ENCODE measurements around the gene TTLL3. TPM values are rescaled to one million over a fixed set of nuclear protein-coding genes. Genes with fewer than 3 reads are reported as not detected.

The TTLL3 gene
- polyA plus RNA-seq, 3 donors from 2014 or later = 4.2 to 10.1 (median 5.0) TPM

- Mint-ChIP-seq H3K4me1 (peaks cover 25 to 53% of the 10 kb centered on the region in 2 donors), H3K27me3 (ENCODE audit: low read depth in 3 of 3) (peaks cover 0 to 6% (median 0%) of the 10 kb centered on the region in 3 donors), H3K4me3 (no peak overlapping the region), H3K27ac (peak overlapping the region in 5 of 6 donors; percentile 24 to 76 (median 71)), H3K9me3 (no peaks in the 10 kb centered on the region), H3K36me3 (peaks cover 9 to 45% (median 30%) of the 10 kb centered on the region in 3 donors)
- no peak for DNase-seq
Measured at GRCh38 chr3:9803494-9803893, 6.6 kb upstream of the TTLL3 start.

GRCh38 chr3:9804996-9805395 lies 5.1 kb upstream of the TTLL3 start:
- Mint-ChIP-seq H3K4me3 (no peak overlapping the region), H3K27ac (peak overlapping the region in 1 of 6 donors; percentile 48), H3K27me3 (ENCODE audit: low read depth in 3 of 3) (peaks cover 0 to 11% (median 5%) of the 10 kb centered on the region in 3 donors), H3K4me1 (peaks cover 33 to 59% of the 10 kb centered on the region in 2 donors), H3K36me3 (peaks cover 9 to 40% (median 30%) of the 10 kb centered on the region in 3 donors), H3K9me3 (no peaks in the 10 kb centered on the region)
- no peak for DNase-seq

- Mint-ChIP-seq H3K4me1 (peaks cover 41 to 68% of the 10 kb centered on the region in 2 donors), H3K27ac (peak overlapping the region in 3 of 6 donors; percentile 7 to 61 (median 51)), H3K4me3 (no peak overlapping the region), H3K27me3 (ENCODE audit: low read depth in 3 of 3) (peaks cover 0 to 13% (median 5%) of the 10 kb centered on the region in 3 donors), H3K9me3 (no peaks in the 10 kb centered on the region), H3K36me3 (peaks cover 9 to 34% (median 30%) of the 10 kb centered on the region in 3 donors)
- no peak for DNase-seq
Measured at GRCh38 chr3:9806137-9806536, 3.9 kb upstream of the TTLL3 start.

GRCh38 chr3:9806688-9807589 lies 3.1 kb upstream of the TTLL3 start:
- peaks cover 9 to 28% (median 28%) of the 10 kb centered on the region in 3 donors for H3K36me3 Mint-ChIP-seq
- H3K4me1 Mint-ChIP-seq = peaks cover 49 to 76% of the 10 kb centered on the region in 2 donors
- no peak for DNase-seq
- peak overlapping the region in 3 of 5 donors; percentile 65 to 95 (median 93) for H3K4me3 Mint-ChIP-seq
- peaks cover 0 to 13% (median 5%) of the 10 kb centered on the region in 3 donors for H3K27me3 Mint-ChIP-seq (ENCODE audit: low read depth in 3 of 3)
- H3K27ac Mint-ChIP-seq = peak overlapping the region; percentile 96 to 99 (median 99)
- H3K9me3 Mint-ChIP-seq = no peaks in the 10 kb centered on the region

GRCh38 chr3:9807981-9808344 lies 2.1 kb upstream of the TTLL3 start:
- peak overlapping the region; percentile 89 to 95 (median 93) for H3K4me3 Mint-ChIP-seq
- peaks cover 49 to 75% of the 10 kb centered on the region in 2 donors for H3K4me1 Mint-ChIP-seq
- H3K36me3 Mint-ChIP-seq = peaks cover 9 to 28% (median 28%) of the 10 kb centered on the region in 3 donors
- H3K9me3 Mint-ChIP-seq = no peaks in the 10 kb centered on the region
- H3K27ac Mint-ChIP-seq = peak overlapping the region; percentile 96 to 99 (median 99)
- H3K27me3 Mint-ChIP-seq (ENCODE audit: low read depth in 3 of 3) = peaks cover 0 to 13% (median 5%) of the 10 kb centered on the region in 3 donors
- no peak for DNase-seq

- Mint-ChIP-seq H3K27me3 (ENCODE audit: low read depth in 3 of 3) (peaks cover 0 to 10% (median 5%) of the 10 kb centered on the region in 3 donors), H3K27ac (peak overlapping the region; percentile 96 to 99 (median 99)), H3K4me1 (peaks cover 45 to 70% of the 10 kb centered on the region in 2 donors), H3K36me3 (peaks cover 3 to 23% (median 22%) of the 10 kb centered on the region in 3 donors), H3K9me3 (no peaks in the 10 kb centered on the region), H3K4me3 (peak overlapping the region; percentile 89 to 95 (median 93))
- DNase-seq = peak; percentile 48 to 54 (median 50)
Measured at GRCh38 chr3:9808345-9809037, 1.6 kb upstream of the TTLL3 start.

- H3K36me3 Mint-ChIP-seq = peaks cover 0 to 16% (median 15%) of the 10 kb centered on the region in 3 donors
- peak overlapping the region; percentile 89 to 95 (median 93) for H3K4me3 Mint-ChIP-seq
- H3K27me3 Mint-ChIP-seq (ENCODE audit: low read depth in 3 of 3) = peaks cover 0 to 10% (median 5%) of the 10 kb centered on the region in 3 donors
- peak overlapping the region; percentile 96 to 99 (median 99) for H3K27ac Mint-ChIP-seq
- DNase-seq = peak in 1 of 3 donors; percentile 17
- H3K9me3 Mint-ChIP-seq = no peaks in the 10 kb centered on the region
- H3K4me1 Mint-ChIP-seq = peaks cover 45 to 65% of the 10 kb centered on the region in 2 donors
Measured at GRCh38 chr3:9809239-9809614, 835 bp upstream of the TTLL3 start.

- Mint-ChIP-seq H3K27ac (peak overlapping the region; percentile 74 to 96 (median 88)), H3K36me3 (peaks cover 0 to 7% (median 3%) of the 10 kb centered on the region in 3 donors), H3K4me3 (peak overlapping the region; percentile 86 to 93 (median 89)), H3K4me1 (peaks cover 45 to 53% of the 10 kb centered on the region in 2 donors), H3K27me3 (ENCODE audit: low read depth in 3 of 3) (peaks cover 0 to 10% (median 5%) of the 10 kb centered on the region in 3 donors), H3K9me3 (no peaks in the 10 kb centered on the region)
- DNase-seq = no peak
Measured at GRCh38 chr3:9810433-9810770, 340 bp downstream of the TTLL3 start.

- DNase-seq = no peak
- Mint-ChIP-seq H3K36me3 (peaks cover 0 to 7% (median 0%) of the 10 kb centered on the region in 3 donors), H3K4me1 (peaks cover 45 to 53% of the 10 kb centered on the region in 2 donors), H3K9me3 (no peaks in the 10 kb centered on the region), H3K4me3 (peak overlapping the region; percentile 86 to 93 (median 89)), H3K27me3 (ENCODE audit: low read depth in 3 of 3) (peaks cover 0 to 10% (median 5%) of the 10 kb centered on the region in 3 donors), H3K27ac (peak overlapping the region; percentile 74 to 96 (median 88))
Measured at GRCh38 chr3:9810846-9811245, 784 bp downstream of the TTLL3 start.

GRCh38 chr3:9812870-9813483 lies 2.9 kb downstream of the TTLL3 start:
- Mint-ChIP-seq H3K4me3 (no peak overlapping the region), H3K36me3 (no peaks in the 10 kb centered on the region), H3K27ac (no peak overlapping the region), H3K9me3 (no peaks in the 10 kb centered on the region), H3K4me1 (peaks cover 33 to 35% of the 10 kb centered on the region in 2 donors), H3K27me3 (ENCODE audit: low read depth in 3 of 3) (peaks cover 0 to 10% (median 5%) of the 10 kb centered on the region in 3 donors)
- DNase-seq = no peak

GRCh38 chr3:9815986-9816385 lies 5.9 kb downstream of the TTLL3 start:
- Mint-ChIP-seq H3K27me3 (ENCODE audit: low read depth in 3 of 3) (no peaks in the 10 kb centered on the region), H3K4me3 (no peak overlapping the region), H3K9me3 (no peaks in the 10 kb centered on the region), H3K36me3 (peaks cover 0 to 10% (median 6%) of the 10 kb centered on the region in 3 donors), H3K4me1 (peaks cover 9 to 10% of the 10 kb centered on the region in 2 donors), H3K27ac (no peak overlapping the region)
- DNase-seq = no peak

- Mint-ChIP-seq H3K36me3 (peaks cover 0 to 10% (median 6%) of the 10 kb centered on the region in 3 donors), H3K4me3 (no peak overlapping the region), H3K4me1 (no peaks in the 10 kb centered on the region), H3K27ac (no peak overlapping the region), H3K27me3 (ENCODE audit: low read depth in 3 of 3) (peaks cover 0 to 2% (median 0%) of the 10 kb centered on the region in 3 donors), H3K9me3 (no peaks in the 10 kb centered on the region)
- no peak for DNase-seq
Measured at GRCh38 chr3:9817436-9817835, 7.4 kb downstream of the TTLL3 start.

- no peak for DNase-seq
- H3K27me3 Mint-ChIP-seq (ENCODE audit: low read depth in 3 of 3) = peaks cover 0 to 3% (median 0%) of the 10 kb centered on the region in 3 donors
- H3K36me3 Mint-ChIP-seq = peaks cover 0 to 10% (median 6%) of the 10 kb centered on the region in 3 donors
- H3K4me1 Mint-ChIP-seq = peaks cover 0 to under 1% of the 10 kb centered on the region in 2 donors
- H3K9me3 Mint-ChIP-seq = no peaks in the 10 kb centered on the region
- no peak overlapping the region for H3K27ac Mint-ChIP-seq
- no peak overlapping the region for H3K4me3 Mint-ChIP-seq
Measured at GRCh38 chr3:9818666-9819335, 8.7 kb downstream of the TTLL3 start.

Data from immature natural killer cell (primary cell).